ENCODE results near the gene PDXP. TPM values are rescaled to one million over a fixed set of nuclear protein-coding genes. Genes with fewer than 3 reads are reported as not detected.

PDXP gene
- total and polyA plus RNA-seq, 2 donors (not counting 3 experiments of a cell fraction or from before 2014, with no cell fraction given), result 18.0 to 20.0 TPM

DNA sequence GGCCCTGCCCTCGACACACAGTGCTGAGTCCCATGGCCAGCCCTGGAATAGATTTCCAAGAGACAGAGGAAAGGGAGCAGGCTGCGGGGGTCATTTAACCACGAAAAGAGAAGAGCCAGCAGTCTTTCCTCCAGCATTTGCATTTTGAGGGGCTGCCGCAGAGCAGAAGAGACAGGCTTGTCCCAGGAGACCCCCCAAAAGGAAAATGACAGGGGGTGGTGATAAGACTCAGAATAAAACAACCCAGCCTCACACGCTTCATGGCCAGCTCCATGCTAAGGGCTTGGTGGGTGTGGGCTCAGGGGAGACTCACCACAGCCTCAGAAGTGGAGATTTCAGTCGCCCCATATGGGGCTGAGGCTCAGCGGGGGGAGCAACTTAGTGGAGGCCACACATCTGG is 55.2 kb downstream of the PDXP start:
- POLR2A ChIA-PET, result no interaction called here
- no peak overlapping the region for H3K9ac ChIP-seq (replicated peaks; ENCODE audit: extremely low read depth, insufficient read depth, low read length)
- H3K4me2 ChIP-seq (ENCODE audit: insufficient read depth, low read length), result no peak overlapping the region
- dilution Hi-C loops (cut with MboI; ENCODE audit: extremely low pct_ligation_motif_present, low sequenced_read_pairs), result no loop called here
- H4K20me1 ChIP-seq (replicated peaks; ENCODE audit: control insufficient read depth, extremely low read depth, insufficient read depth, low read length), result no peaks in the 10 kb centered on the region
- H3K27me3 ChIP-seq (ENCODE audit: control insufficient read depth in 2 of 2, insufficient read depth in 2 of 2, low read length in 2 of 2), result no peaks in the 10 kb centered on the region
- no peak overlapping the region for H2AFZ ChIP-seq (ENCODE audit: low read depth, low read length)
- CTCF ChIA-PET, result interaction anchor here (1.9 kb wide), 1 partner anchor 71 kb away, joined by 5 read pairs; no protein-coding TSS in a partner anchor
- H3K4me3 ChIP-seq (replicated peaks in 1 of 3; ENCODE audit: insufficient read depth in 1 of 3, low read depth in 1 of 3, low read length in 3 of 3), result no peak overlapping the region
- H3K27ac ChIP-seq (ENCODE audit: insufficient read depth, low read depth, low read length), result no peak overlapping the region
- DNase-seq (ENCODE audit: low read depth, low spot score) (no peak), FAIRE-seq (no peak)
- H3K9me1 ChIP-seq (replicated peaks; ENCODE audit: control insufficient read depth, extremely low read depth, insufficient read depth, low read length), result no peaks in the 10 kb centered on the region
- no peaks in the 10 kb centered on the region for H3K36me3 ChIP-seq (ENCODE audit: control insufficient read depth in 2 of 2, extremely low read depth in 1 of 2, insufficient read depth in 2 of 2, low read length in 2 of 2)
- BruUV-seq (replicated peaks), result no TSS peak
- intact Hi-C loops (cut with micrococcal nuclease), result no loop called here
- H3K9me3 ChIP-seq (replicated peaks; ENCODE audit: control insufficient read depth, insufficient read depth, low read length), result no peaks in the 10 kb centered on the region
- no peaks in the 10 kb centered on the region for H3K4me1 ChIP-seq (ENCODE audit: control insufficient read depth, extremely low read depth, insufficient read depth, low read length)
- TF ChIP-seq POLR2AphosphoS5 (IDR thresholded peaks at IDR 0.05; ENCODE audit: insufficient read depth, low read depth, low read length), result no peak
- TF ChIP-seq, protein P1, sequence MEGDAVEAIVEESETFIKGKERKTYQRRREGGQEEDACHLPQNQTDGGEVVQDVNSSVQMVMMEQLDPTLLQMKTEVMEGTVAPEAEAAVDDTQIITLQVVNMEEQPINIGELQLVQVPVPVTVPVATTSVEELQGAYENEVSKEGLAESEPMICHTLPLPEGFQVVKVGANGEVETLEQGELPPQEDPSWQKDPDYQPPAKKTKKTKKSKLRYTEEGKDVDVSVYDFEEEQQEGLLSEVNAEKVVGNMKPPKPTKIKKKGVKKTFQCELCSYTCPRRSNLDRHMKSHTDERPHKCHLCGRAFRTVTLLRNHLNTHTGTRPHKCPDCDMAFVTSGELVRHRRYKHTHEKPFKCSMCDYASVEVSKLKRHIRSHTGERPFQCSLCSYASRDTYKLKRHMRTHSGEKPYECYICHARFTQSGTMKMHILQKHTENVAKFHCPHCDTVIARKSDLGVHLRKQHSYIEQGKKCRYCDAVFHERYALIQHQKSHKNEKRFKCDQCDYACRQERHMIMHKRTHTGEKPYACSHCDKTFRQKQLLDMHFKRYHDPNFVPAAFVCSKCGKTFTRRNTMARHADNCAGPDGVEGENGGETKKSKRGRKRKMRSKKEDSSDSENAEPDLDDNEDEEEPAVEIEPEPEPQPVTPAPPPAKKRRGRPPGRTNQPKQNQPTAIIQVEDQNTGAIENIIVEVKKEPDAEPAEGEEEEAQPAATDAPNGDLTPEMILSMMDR (IDR thresholded peaks at IDR 0.05; ENCODE audit: extremely low read depth in 1 of 2, insufficient read depth in 1 of 2, low read depth in 1 of 2, low read length in 2 of 2), result no peak
- no peaks in the 10 kb centered on the region for H3K79me2 ChIP-seq (ENCODE audit: control insufficient read depth, insufficient read depth, low read length)

DNA sequence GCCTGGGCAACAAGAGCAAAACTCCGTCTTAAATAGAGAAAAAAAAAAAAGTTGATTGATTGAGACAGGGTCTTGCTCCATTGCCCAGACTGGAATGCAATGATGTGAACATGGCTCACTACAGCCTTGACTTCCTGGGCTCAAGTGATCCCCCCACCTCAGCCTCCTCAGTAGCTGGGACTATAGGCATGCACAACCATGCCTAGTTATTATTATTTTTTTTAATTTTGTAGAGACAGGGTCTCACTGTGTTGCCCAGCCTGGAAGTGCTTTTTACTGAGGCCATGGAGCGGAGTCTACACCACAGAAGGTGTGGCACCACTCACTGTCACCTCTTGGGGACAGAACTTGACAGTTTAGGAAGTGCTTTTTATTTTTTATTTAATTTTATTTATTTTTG is 56.1 kb downstream of the PDXP start:
- TF ChIP-seq GATA2 (IDR thresholded peaks at IDR 0.05; ENCODE audit: insufficient read depth, insufficient read length, low read depth, low read length), result no peak
- TF ChIP-seq POLR2A (IDR thresholded peaks at IDR 0.05; ENCODE audit: low read depth, low read length), result no peak
- no peak for TF ChIP-seq POLR2AphosphoS5 (IDR thresholded peaks at IDR 0.05; ENCODE audit: insufficient read depth, low read depth, low read length)
- no peak for TF ChIP-seq FOS (IDR thresholded peaks at IDR 0.05; ENCODE audit: borderline replicate concordance, insufficient read depth, low read length)
- no peak overlapping the region for H3K4me3 ChIP-seq (replicated peaks in 1 of 3; ENCODE audit: insufficient read depth in 1 of 3, low read depth in 1 of 3, low read length in 3 of 3)
- no peak overlapping the region for H3K9ac ChIP-seq (replicated peaks; ENCODE audit: extremely low read depth, insufficient read depth, low read length)
- no peak for FAIRE-seq
- ChIA-PET CTCF (interaction anchor here (1.9 kb wide), 1 partner anchor 71 kb away, joined by 5 read pairs; no protein-coding TSS in a partner anchor), POLR2A (no interaction called here)
- H4K20me1 ChIP-seq (replicated peaks; ENCODE audit: control insufficient read depth, extremely low read depth, insufficient read depth, low read length), result no peaks in the 10 kb centered on the region
- no peak overlapping the region for H3K27ac ChIP-seq (ENCODE audit: insufficient read depth, low read depth, low read length)
- no peaks in the 10 kb centered on the region for H3K79me2 ChIP-seq (ENCODE audit: control insufficient read depth, insufficient read depth, low read length)
- no peaks in the 10 kb centered on the region for H3K27me3 ChIP-seq (ENCODE audit: control insufficient read depth in 2 of 2, insufficient read depth in 2 of 2, low read length in 2 of 2)
- intact Hi-C loops (cut with micrococcal nuclease), result no loop called here
- no peaks in the 10 kb centered on the region for H3K36me3 ChIP-seq (ENCODE audit: control insufficient read depth in 2 of 2, extremely low read depth in 1 of 2, insufficient read depth in 2 of 2, low read length in 2 of 2)
- DNase-seq (ENCODE audit: low read depth, low spot score), result no peak
- no peak overlapping the region for H3K4me2 ChIP-seq (ENCODE audit: insufficient read depth, low read length)
- BruUV-seq (replicated peaks), result no TSS peak
- no peak overlapping the region for H2AFZ ChIP-seq (ENCODE audit: low read depth, low read length)
- no peaks in the 10 kb centered on the region for H3K9me1 ChIP-seq (replicated peaks; ENCODE audit: control insufficient read depth, extremely low read depth, insufficient read depth, low read length)
- H3K9me3 ChIP-seq (replicated peaks; ENCODE audit: control insufficient read depth, insufficient read depth, low read length), result no peaks in the 10 kb centered on the region
- dilution Hi-C loops (cut with MboI; ENCODE audit: extremely low pct_ligation_motif_present, low sequenced_read_pairs), result no loop called here
- H3K4me1 ChIP-seq (ENCODE audit: control insufficient read depth, extremely low read depth, insufficient read depth, low read length), result no peaks in the 10 kb centered on the region

All from endothelial cell of umbilical vein (primary cell).